T47D (cell line): ENCODE measurements around the gene HSD17B12.

Experiments
- DNase-seq, 2 experiments: peaks; one replicate each; pipeline versions ENCODE4 v3.0.0 to v3.0.0-alpha.2; 2011 to 2012; ENCODE audit warnings: low read depth in 1 of 2, low spot score in 1 of 2
- JUND ChIP-seq: IDR thresholded peaks from 2 replicates; pipeline ENCODE4 v1.6.1; 2012; ENCODE audit warnings: low read depth
- in situ Hi-C: cut with HindIII; loops from 2 replicates; pipeline ENCODE4 v1.10.0; 2016; ENCODE audit warnings: low sequenced_read_pairs, low pct_unique_long_range_greater_than_20kb

Gene HSD17B12

DNA sequence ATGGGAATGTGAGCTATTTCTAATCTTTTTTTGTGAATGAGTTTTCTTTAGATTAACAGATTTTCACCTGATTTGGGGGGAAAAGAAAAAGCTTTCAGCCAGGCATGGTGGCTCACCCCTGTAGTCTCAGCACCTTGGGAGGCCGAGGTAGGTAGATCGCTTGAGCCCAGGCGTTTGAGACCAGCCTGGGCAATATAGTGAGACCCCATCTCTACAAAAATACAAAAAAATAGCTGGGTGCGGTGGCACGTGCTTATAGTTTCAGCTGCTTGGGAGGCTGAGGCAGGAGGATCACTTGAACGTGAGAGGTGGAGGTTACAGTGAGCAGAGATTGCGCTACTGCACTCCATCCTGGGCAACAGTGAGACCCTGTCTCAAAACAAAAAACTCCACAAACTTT is 92.2 kb downstream of the HSD17B12 start:
- DNase-seq: no peak
- TF ChIP-seq JUND: no peak
- in situ Hi-C loops: no loop called here

DNA sequence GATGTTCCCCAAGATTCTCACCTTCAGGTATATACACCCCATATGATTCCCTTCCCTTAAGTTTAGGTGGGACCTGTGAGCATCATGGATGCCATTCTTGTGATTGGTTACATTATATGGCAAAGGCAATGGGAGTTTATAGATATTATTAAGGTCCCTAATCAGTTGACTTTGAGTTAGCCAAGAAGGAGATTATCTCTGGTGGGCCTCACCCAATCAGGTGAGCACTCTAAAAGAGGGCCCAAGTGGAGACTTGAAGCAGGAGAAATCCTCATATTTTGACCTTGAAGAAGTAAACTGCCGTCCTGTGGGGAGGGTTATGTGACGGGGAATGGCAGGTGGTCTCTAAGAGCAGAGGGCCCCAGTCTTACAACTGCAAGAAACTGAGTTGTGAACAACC is 94.2 kb downstream of the HSD17B12 start:
- in situ Hi-C loops: no loop called here
- no peak for TF ChIP-seq JUND
- DNase-seq: no peak

DNA sequence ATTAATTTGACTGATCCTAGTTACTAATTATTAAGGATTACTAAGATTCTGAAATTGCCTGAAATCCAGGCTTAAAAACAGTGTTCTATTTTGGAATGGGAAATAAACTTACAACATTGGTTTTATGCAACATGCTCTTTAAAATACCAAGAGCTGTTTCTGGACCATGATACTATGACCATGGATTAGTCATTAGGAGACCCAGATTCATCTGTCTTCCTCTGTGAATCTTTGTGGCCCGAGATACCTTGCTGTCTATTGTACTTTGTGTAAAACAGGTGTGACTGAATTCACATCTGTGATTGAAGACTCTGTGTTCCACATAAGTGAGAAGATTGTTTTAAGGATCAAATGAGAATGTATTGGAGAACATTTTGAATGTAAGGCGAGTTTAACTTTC is 98.8 kb downstream of the HSD17B12 start:
- in situ Hi-C loops: no loop called here
- no peak for DNase-seq
- TF ChIP-seq JUND: no peak

DNA sequence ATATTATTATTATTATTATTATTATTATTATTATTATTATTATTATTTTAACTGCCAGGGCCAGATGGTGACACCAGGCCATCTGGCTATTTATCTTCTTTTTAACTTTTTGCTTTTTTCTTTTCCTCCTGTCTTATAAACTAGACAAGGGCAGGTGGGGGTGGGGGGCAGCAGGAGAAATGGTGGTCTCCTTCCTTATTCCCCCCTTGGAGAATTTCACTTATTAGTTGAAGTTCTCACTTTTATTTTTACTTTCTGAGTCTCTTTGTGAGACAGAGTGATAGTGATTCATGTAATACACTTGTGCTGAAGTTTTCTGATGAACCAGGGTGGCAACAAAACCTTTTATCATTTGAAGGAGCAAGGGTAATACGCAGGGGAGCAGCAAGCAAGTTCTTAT is 103.8 kb downstream of the HSD17B12 start:
- in situ Hi-C loops: no loop called here
- DNase-seq: no peak
- no peak for TF ChIP-seq JUND

DNA sequence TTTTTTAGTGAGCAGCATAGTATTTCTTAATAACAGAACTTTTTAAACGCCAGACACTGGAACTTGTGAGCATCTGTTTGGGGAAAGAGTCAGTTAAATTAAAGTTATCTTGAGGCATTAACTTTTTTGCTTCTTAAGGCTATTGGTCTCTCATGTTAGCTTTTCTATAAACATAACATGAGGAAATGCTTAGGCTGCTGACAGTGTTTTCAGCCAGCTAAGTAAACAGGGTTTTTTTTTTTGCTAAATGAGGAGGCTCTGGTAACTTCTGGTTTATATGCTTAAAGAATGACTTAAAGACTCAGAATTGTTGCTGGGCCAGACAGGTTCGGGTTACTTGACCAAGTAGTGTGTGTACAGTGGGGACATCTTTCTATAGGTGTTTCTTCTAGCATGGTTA is 104.3 kb downstream of the HSD17B12 start:
- TF ChIP-seq JUND: no peak
- no peak for DNase-seq
- in situ Hi-C loops: no loop called here

- no peak for TF ChIP-seq JUND
- DNase-seq: no peak
- in situ Hi-C loops: no loop called here
Measured at GRCh38 chr11:43785318-43785717, 104.8 kb downstream of the HSD17B12 start.

GRCh38 chr11:43786016-43786415 is 105.5 kb downstream of the HSD17B12 start:
- no peak for DNase-seq
- no peak for TF ChIP-seq JUND
- in situ Hi-C loops: no loop called here

GRCh38 chr11:43787824-43788223 is 107.3 kb downstream of the HSD17B12 start:
- in situ Hi-C loops: no loop called here
- DNase-seq: no peak
- TF ChIP-seq JUND: no peak

GRCh38 chr11:43788421-43788820 is 107.9 kb downstream of the HSD17B12 start:
- no peak for DNase-seq
- in situ Hi-C loops: no loop called here
- no peak for TF ChIP-seq JUND

DNA sequence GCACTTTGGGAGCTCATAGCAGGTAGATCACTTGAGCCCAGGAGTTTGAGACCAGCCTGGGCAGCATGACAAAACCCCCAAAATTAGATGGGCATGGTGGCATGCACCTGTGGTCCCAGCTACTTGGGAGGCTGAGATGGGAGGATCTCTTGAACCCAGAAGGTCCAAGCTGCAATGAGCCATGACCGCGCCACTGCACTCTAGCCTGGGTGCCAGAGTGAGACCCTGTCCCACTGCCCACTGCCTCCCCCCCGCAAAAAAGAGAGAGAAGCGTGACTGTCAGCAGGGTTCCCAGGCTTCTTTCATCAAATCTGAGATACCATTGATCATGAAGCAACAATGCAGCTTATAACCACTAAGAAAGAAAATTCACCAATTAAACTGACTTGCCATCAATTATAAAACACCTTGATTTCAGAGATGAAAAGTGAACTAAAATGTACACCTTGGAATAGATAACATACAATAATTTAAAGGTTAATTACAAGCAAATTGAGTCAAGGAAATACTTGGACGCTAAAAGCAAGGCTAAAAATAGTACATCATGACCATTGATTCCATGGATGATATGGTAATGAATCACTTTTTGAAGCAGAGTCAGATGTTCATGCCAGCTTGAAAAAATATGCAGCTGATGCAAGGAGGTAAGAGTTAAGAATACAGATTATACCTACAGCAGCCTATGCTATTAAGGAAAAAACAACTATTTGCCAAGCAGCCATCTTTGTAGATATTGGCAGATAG is 109.3 kb downstream of the HSD17B12 start:
- TF ChIP-seq JUND: no peak
- DNase-seq: no peak
- in situ Hi-C loops: no loop called here

DNA sequence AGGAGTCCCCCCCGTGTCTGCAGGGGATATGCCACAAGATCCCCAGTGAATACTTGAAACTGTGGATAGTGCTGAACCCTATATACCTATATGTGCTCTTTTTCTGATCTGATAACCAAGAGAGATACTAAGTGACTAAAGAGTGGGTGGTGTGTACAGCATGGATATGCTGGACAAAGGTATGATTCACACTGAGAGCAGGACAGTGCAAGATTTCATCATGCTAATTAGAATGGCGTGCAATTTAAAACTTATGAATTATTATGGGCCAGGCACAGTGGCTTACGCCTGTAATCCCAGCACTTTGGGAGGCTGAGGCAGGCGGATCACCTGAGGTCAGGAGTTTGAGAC is 109.9 kb downstream of the HSD17B12 start:
- no peak for DNase-seq
- TF ChIP-seq JUND: no peak
- in situ Hi-C loops: no loop called here

GRCh38 chr11:43797337-43797736 is 116.8 kb downstream of the HSD17B12 start:
- TF ChIP-seq JUND: no peak
- DNase-seq: no peak
- in situ Hi-C loops: no loop called here

GRCh38 chr11:43797866-43798265 is 117.3 kb downstream of the HSD17B12 start:
- TF ChIP-seq JUND: no peak
- no peak for DNase-seq
- in situ Hi-C loops: no loop called here

GRCh38 chr11:43802509-43802908 is 122.0 kb downstream of the HSD17B12 start:
- in situ Hi-C loops: no loop called here
- DNase-seq: peak in 1 of 2 experiments; percentile 49
- no peak for TF ChIP-seq JUND
